ENCODE data around the gene RFX3.
"Not testable (repeated sequence)": the region's sequence is repeated elsewhere in the genome, so short reads cannot be mapped to it uniquely, and the experiment has no call there.

The RFX3 gene

GRCh38 chr9:3337515-3338225 is 188.1 kb downstream of the RFX3 start:
- DNase-seq: no peak

- DNase-seq: no peak
These were observed 188.8 kb downstream of the RFX3 start for GRCh38 chr9:3336951-3337350.

GRCh38 chr9:3332802-3333201 is 193.0 kb downstream of the RFX3 start:
- no peak for DNase-seq

GRCh38 chr9:3331801-3332200 is 194.0 kb downstream of the RFX3 start:
- DNase-seq: no peak

GRCh38 chr9:3330792-3331420 is 194.9 kb downstream of the RFX3 start:
- no peak for DNase-seq

- DNase-seq: no peak
These were observed 196.4 kb downstream of the RFX3 start for GRCh38 chr9:3329361-3329760.

- DNase-seq: no peak
These were observed 202.1 kb downstream of the RFX3 start for GRCh38 chr9:3323714-3324113.

GRCh38 chr9:3321186-3321585 is 204.6 kb downstream of the RFX3 start:
- DNase-seq: no peak

GRCh38 chr9:3312595-3312994 is 213.2 kb downstream of the RFX3 start:
- not testable (repeated sequence) for DNase-seq

GRCh38 chr9:3308609-3309008 is 217.2 kb downstream of the RFX3 start:
- DNase-seq: no peak

GRCh38 chr9:3304388-3304787 is 221.4 kb downstream of the RFX3 start:
- not testable (repeated sequence) for DNase-seq

GRCh38 chr9:3299872-3300271 is 225.9 kb downstream of the RFX3 start:
- no peak for DNase-seq

- no peak for DNase-seq
These were observed 229.3 kb downstream of the RFX3 start for GRCh38 chr9:3296536-3296935.

GRCh38 chr9:3292311-3292710 is 233.5 kb downstream of the RFX3 start:
- DNase-seq: no peak

GRCh38 chr9:3290231-3290840 is 235.5 kb downstream of the RFX3 start:
- no peak for DNase-seq

- DNase-seq: no peak
These were observed 237.1 kb downstream of the RFX3 start for GRCh38 chr9:3288686-3289085.

GRCh38 chr9:3285365-3286161 is 240.2 kb downstream of the RFX3 start:
- no peak for DNase-seq

GRCh38 chr9:3282365-3282764 is 243.4 kb downstream of the RFX3 start:
- DNase-seq: no peak

GRCh38 chr9:3281399-3281798 is 244.4 kb downstream of the RFX3 start:
- DNase-seq: no peak

GRCh38 chr9:3277200-3277599 is 248.6 kb downstream of the RFX3 start:
- no peak for DNase-seq

GRCh38 chr9:3271581-3271980 is 254.2 kb downstream of the RFX3 start:
- DNase-seq: no peak

- no peak for DNase-seq
These were observed 254.6 kb downstream of the RFX3 start for GRCh38 chr9:3271157-3271556.

GRCh38 chr9:3268223-3268622 is 257.6 kb downstream of the RFX3 start:
- DNase-seq: no peak

GRCh38 chr9:3263698-3264097 is 262.1 kb downstream of the RFX3 start:
- no peak for DNase-seq
